T-helper 22 cell (primary cell): ENCODE data around the gene LTBP3.

ENCODE experiments used
- DNase-seq: peaks from one replicate; pipeline ENCODE4 v3.0.0-alpha.2; 2020; ENCODE audit warnings: low read depth

Gene LTBP3

GRCh38 chr11:65585396-65586246 is 27.5 kb upstream of the LTBP3 start:
- no peak for DNase-seq

- no peak for DNase-seq
Measured at GRCh38 chr11:65584723-65585171, 26.6 kb upstream of the LTBP3 start.

- no peak for DNase-seq
Measured at GRCh38 chr11:65584106-65584505, 25.9 kb upstream of the LTBP3 start.

- DNase-seq = no peak
Measured at GRCh38 chr11:65583589-65583988, 25.4 kb upstream of the LTBP3 start.

- DNase-seq = no peak
Measured at GRCh38 chr11:65581928-65582327, 23.8 kb upstream of the LTBP3 start.

- no peak for DNase-seq
Measured at GRCh38 chr11:65580756-65581155, 22.6 kb upstream of the LTBP3 start.

- DNase-seq = no peak
Measured at GRCh38 chr11:65580031-65580692, 22.0 kb upstream of the LTBP3 start.

- no peak for DNase-seq
Measured at GRCh38 chr11:65579291-65579690, 21.1 kb upstream of the LTBP3 start.

GRCh38 chr11:65578667-65579066 is 20.5 kb upstream of the LTBP3 start:
- no peak for DNase-seq

GRCh38 chr11:65578134-65578533 is 20.0 kb upstream of the LTBP3 start:
- no peak for DNase-seq

GRCh38 chr11:65577756-65578109 is 19.6 kb upstream of the LTBP3 start:
- no peak for DNase-seq

GRCh38 chr11:65576867-65577755 is 19.0 kb upstream of the LTBP3 start:
- no peak for DNase-seq

GRCh38 chr11:65576232-65576866 is 18.2 kb upstream of the LTBP3 start:
- DNase-seq = no peak

- peak; percentile 77 for DNase-seq
Measured at GRCh38 chr11:65575568-65576231, 17.5 kb upstream of the LTBP3 start, which contains the start of gene EHBP1L1. TSS of gene EHBP1L1 (plus strand) at chr11:65576053. CDS start at chr11:65576303, 250 bp downstream.

- no peak for DNase-seq
Measured at GRCh38 chr11:65574811-65575567, 16.8 kb upstream of the LTBP3 start.

GRCh38 chr11:65574109-65574810 is 16.1 kb upstream of the LTBP3 start:
- peak; percentile 91 for DNase-seq

GRCh38 chr11:65573391-65574079 is 15.4 kb upstream of the LTBP3 start:
- DNase-seq = no peak

- DNase-seq = peak; percentile 81
Measured at GRCh38 chr11:65572356-65573051, 14.3 kb upstream of the LTBP3 start, which contains the start of gene FAM89B. TSS of gene FAM89B (plus strand) at chr11:65572538. CDS start at chr11:65572670, 132 bp downstream.

- no peak for DNase-seq
Measured at GRCh38 chr11:65571940-65572339, 13.8 kb upstream of the LTBP3 start.
